IPS-15b (cell line): Measurements from ENCODE around the gene OR1C1.
"Not testable (repeated sequence)": the region's sequence is repeated elsewhere in the genome, so short reads cannot be mapped to it uniquely, and the experiment has no call there.

Experiments
- H3K27me3 ChIP-seq: one replicate; pipeline ENCODE4 v1.6.1; 2013; ENCODE audit warnings: low read length; ENCODE audit not compliant: control insufficient read depth, insufficient read depth
- H3K36me3 ChIP-seq: one replicate; pipeline ENCODE4 v1.6.1; 2013; ENCODE audit warnings: low read length; ENCODE audit not compliant: control insufficient read depth, insufficient read depth
- H3K4me1 ChIP-seq: one replicate; pipeline ENCODE4 v1.6.1; 2013; ENCODE audit warnings: mild to moderate bottlenecking, low read length; ENCODE audit not compliant: control insufficient read depth, insufficient read depth
- H3K4me3 ChIP-seq: one replicate; pipeline ENCODE4 v1.5.1; 2013; ENCODE audit warnings: low read depth, low read length
- H3K9ac ChIP-seq: one replicate; pipeline ENCODE4 v1.6.1; 2013; ENCODE audit warnings: low read depth, mild to moderate bottlenecking, low read length
- H3K9me3 ChIP-seq: one replicate; pipeline ENCODE4 v1.6.1; 2013; ENCODE audit warnings: mild to moderate bottlenecking, low read length; ENCODE audit not compliant: control insufficient read depth, insufficient read depth

The OR1C1 gene

DNA sequence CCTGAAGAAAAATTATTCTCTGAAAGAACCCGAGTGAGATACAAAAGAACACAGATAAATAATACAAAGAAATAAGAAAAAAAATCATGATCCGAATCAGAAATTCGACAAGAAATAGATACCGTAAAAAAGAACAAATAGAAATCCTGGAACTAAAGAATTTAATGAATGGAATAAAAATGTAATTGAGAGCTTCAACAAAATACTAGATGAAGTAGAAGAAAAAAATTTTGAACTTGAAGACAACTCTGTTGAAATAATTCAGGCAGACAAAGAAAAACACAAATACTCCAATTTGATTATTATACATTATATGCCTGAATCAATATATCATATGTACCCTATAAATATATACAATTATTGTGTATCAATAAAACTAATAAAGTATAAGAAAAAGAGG lies 39.1 kb downstream of the OR1C1 start:
- no peaks in the 10 kb centered on the region for H3K9me3 ChIP-seq
- H3K9ac ChIP-seq, result no peak overlapping the region
- H3K36me3 ChIP-seq, result no peaks in the 10 kb centered on the region
- no peak overlapping the region for H3K4me3 ChIP-seq
- no peaks in the 10 kb centered on the region for H3K27me3 ChIP-seq
- no peaks in the 10 kb centered on the region for H3K4me1 ChIP-seq

DNA sequence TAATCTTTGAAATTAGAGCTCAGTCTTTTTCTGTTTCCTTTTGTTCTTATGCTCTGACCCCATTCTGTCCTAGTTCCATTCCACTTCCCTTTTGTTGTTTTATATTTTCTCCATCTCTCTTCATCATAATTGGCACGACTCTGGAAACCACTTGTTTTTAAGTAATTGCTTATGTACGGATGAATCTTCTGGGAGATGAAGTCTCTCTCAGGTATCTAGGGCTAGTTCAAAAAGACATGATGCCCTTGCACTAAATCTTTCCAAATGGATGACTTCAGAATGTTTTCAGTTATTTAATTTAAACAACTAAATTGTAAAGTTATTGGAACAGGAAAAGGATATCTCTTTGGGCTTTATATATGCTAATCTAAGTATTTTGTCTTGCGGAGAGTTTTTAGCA lies 43.8 kb downstream of the OR1C1 start, which contains the start of gene OR6F1:
Gene OR6F1, minus strand, starts transcription at position 101 of the 400 bp plus-strand sequence. CDS start 3,891 bp downstream, outside the sequence.
- Histone ChIP-seq H3K4me1 (no peaks in the 10 kb centered on the region), H3K36me3 (no peaks in the 10 kb centered on the region), H3K9ac (no peak within 1 kb of the TSS), H3K9me3 (no peaks in the 10 kb centered on the region), H3K4me3 (no peak within 1 kb of the TSS), H3K27me3 (no peaks in the 10 kb centered on the region)

- H3K36me3 ChIP-seq, result no peaks in the 10 kb centered on the region
- no peaks in the 10 kb centered on the region for H3K9me3 ChIP-seq
- no peak overlapping the region for H3K4me3 ChIP-seq
- no peaks in the 10 kb centered on the region for H3K4me1 ChIP-seq
- no peaks in the 10 kb centered on the region for H3K27me3 ChIP-seq
- H3K9ac ChIP-seq, result no peak overlapping the region
Measured at GRCh38 chr1:247713753-247714152, 46.6 kb downstream of the OR1C1 start.

GRCh38 chr1:247710681-247711080 lies 49.7 kb downstream of the OR1C1 start:
- H3K4me3 ChIP-seq, H3K9me3 ChIP-seq, H3K36me3 ChIP-seq, H3K9ac ChIP-seq, H3K27me3 ChIP-seq, H3K4me1 ChIP-seq: not testable (repeated sequence)
